GM12878 (cell line): ENCODE data around the gene CSF1R. TPM values are rescaled to one million over a fixed set of nuclear protein-coding genes. Genes with fewer than 3 reads are reported as not detected.

Source experiments
- ATAC-seq: fragments of 200-7000 bp; cut with Tn5 transposase; 3 replicates; pipeline ENCODE4 v1.9.1; 2020; ENCODE audit warnings: mild to moderate bottlenecking, moderate library complexity
- BruUV-seq: library from RNA; stranded (reverse); fragments of 400-500 nt; replicated peaks from 2 replicates; lab custom pipeline; 2021; lab: Mats Ljungman, UMichigan
- CTCF ChIA-PET: fragments of 300-600 bp; sonication (Branson Sonifier 250); formaldehyde crosslinking; extraction: SDS; loops from one replicate; lab custom pipeline; 2021; ENCODE audit warnings: inconsistent platforms; lab: Yijun Ruan, JAX
- POLR2A ChIA-PET: fragments of 350-600 bp; formaldehyde crosslinking; extraction: SDS; loops from one replicate; lab custom pipeline; 2021; ENCODE audit warnings: inconsistent platforms; lab: Charles Lee
- RAD21 ChIA-PET: fragments of 300-600 bp; sonication (Branson Sonifier 250); formaldehyde crosslinking; loops from one replicate; lab custom pipeline; 2023; ENCODE audit warnings: antibody characterized with exemption; ENCODE audit not compliant: unreplicated experiment; lab: Charles Lee
- SMC1A ChIA-PET: fragments of 300-600 bp; sonication (Branson Sonifier 250); formaldehyde crosslinking; loops from one replicate; lab custom pipeline; 2023; ENCODE audit not compliant: unreplicated experiment, uncharacterized antibody; lab: Charles Lee
- DNase-seq: peaks from one replicate; pipeline ENCODE4 v3.0.0-alpha.2; 2011; ENCODE audit warnings: low read depth, low spot score
- FAIRE-seq: peaks from 3 replicates; lab custom pipeline; 2011; peaks lifted over from hg19 to GRCh38; lab: Jason Lieb, UNC
- H2AFZ ChIP-seq: 2 replicates; pipeline ENCODE4 v1.6.0; 2011; ENCODE audit warnings: low read depth, low read length, control low read depth; ENCODE audit not compliant: control insufficient read depth
- H3K27ac ChIP-seq: 2 replicates; pipeline ENCODE4 v1.5.1; 2011; ENCODE audit warnings: control low read depth; ENCODE audit not compliant: control insufficient read depth, insufficient read depth
- H3K27me3 ChIP-seq, 2 experiments: replicated peaks in 1 of 2; 2 replicates each; pipeline versions ENCODE4 v1.6.0 to v1.6.1; 2011; ENCODE audit warnings: low read length in 1 of 2; ENCODE audit not compliant: control insufficient read depth in 2 of 2, insufficient read depth in 2 of 2
- H3K36me3 ChIP-seq, 2 experiments: 2 replicates each; pipeline ENCODE4 v1.5.1; 2011; ENCODE audit warnings: low read length in 1 of 2; ENCODE audit not compliant: control insufficient read depth in 2 of 2, insufficient read depth in 2 of 2
- H3K4me1 ChIP-seq: 2 replicates; pipeline ENCODE4 v1.6.1; 2011; ENCODE audit warnings: mild to moderate bottlenecking, low read length, moderate library complexity, mixed read lengths; ENCODE audit not compliant: control insufficient read depth, insufficient read depth
- H3K4me2 ChIP-seq: 2 replicates; pipeline ENCODE4 v1.6.0; 2011; ENCODE audit warnings: control low read depth; ENCODE audit not compliant: control insufficient read depth, insufficient read depth
- H3K4me3 ChIP-seq: fragments of 200-600 bp; sonication (generic); 2 replicates; pipeline ENCODE4 v1.5.1; 2016
- H3K79me2 ChIP-seq: 2 replicates; pipeline ENCODE4 v1.6.0; 2011; ENCODE audit warnings: low read length; ENCODE audit not compliant: control insufficient read depth, insufficient read depth
- H3K9ac ChIP-seq: 2 replicates; pipeline ENCODE4 v1.8.0; 2011; ENCODE audit warnings: low read length, control low read depth, mixed read lengths; ENCODE audit not compliant: control insufficient read depth, insufficient read depth
- H3K9me3 ChIP-seq: replicated peaks from 3 replicates; pipeline ENCODE4 v1.5.1; 2011; ENCODE audit warnings: mild to moderate bottlenecking, low read length; ENCODE audit not compliant: control insufficient read depth, insufficient read depth
- H4K20me1 ChIP-seq: 2 replicates; pipeline ENCODE4 v1.6.0; 2011; ENCODE audit not compliant: control insufficient read depth, insufficient read depth
- BCL3 ChIP-seq: IDR thresholded peaks from 2 replicates; pipeline ENCODE4 v1.6.1; 2011; ENCODE audit warnings: borderline replicate concordance, low read depth, mild to moderate bottlenecking, moderate library complexity, low read length; ENCODE audit not compliant: insufficient read depth, poor library complexity, severe bottlenecking
- CEBPB ChIP-seq, 2 experiments: fragments of 150-350 bp in 1 of 2; IDR thresholded peaks; 2 replicates each; pipeline ENCODE4 v1.6.1; 2012 to 2014; ENCODE audit warnings: low read depth in 2 of 2, low read length in 2 of 2, borderline replicate concordance in 1 of 2, inconsistent platforms in 1 of 2
- CUX1 ChIP-seq: IDR thresholded peaks from 2 replicates; pipeline ENCODE4 v1.6.1; 2012; ENCODE audit warnings: improper control_type of control experiment, low read depth, low read length; ENCODE audit not compliant: insufficient replicate concordance
- NBN ChIP-seq: fragments of 450-650 bp; IDR thresholded peaks from 2 replicates; pipeline ENCODE4 v1.6.1; 2016
- RAD21 ChIP-seq: IDR thresholded peaks from 2 replicates; pipeline ENCODE4 v1.6.1; 2011; ENCODE audit warnings: mild to moderate bottlenecking, low read depth, low read length, moderate library complexity; ENCODE audit not compliant: insufficient read depth
- RB1 ChIP-seq: fragments of 450-650 bp; formaldehyde crosslinking; IDR thresholded peaks from 2 replicates; pipeline ENCODE4 v1.6.1; 2017; ENCODE audit warnings: mild to moderate bottlenecking, borderline replicate concordance
- SIX5 ChIP-seq: IDR thresholded peaks from 2 replicates; pipeline ENCODE4 v1.6.1; 2011; ENCODE audit warnings: mild to moderate bottlenecking, low read depth, low read length, moderate library complexity; ENCODE audit not compliant: severe bottlenecking
- WRNIP1 ChIP-seq: IDR thresholded peaks from 2 replicates; pipeline ENCODE4 v1.6.1; 2011; ENCODE audit warnings: low read depth, low read length, improper control_type of control experiment, borderline replicate concordance
- ZNF622 ChIP-seq: fragments of 450-650 bp; IDR thresholded peaks from 2 replicates; pipeline ENCODE4 v1.6.1; 2017; ENCODE audit warnings: mild to moderate bottlenecking, inconsistent platforms
- WGBS: methylation state at CpG from one replicate; pipeline ENCODE4 v1.1.6; 2016; ENCODE audit warnings: low lambda C conversion rate; ENCODE audit not compliant: insufficient replicate concordance, insufficient coverage; ENCODE audit errors: missing lambda C conversion rate; 5-methylcytosine and 5-hydroxymethylcytosine counted together
- in situ Hi-C: fragments of 300-500 bp; cut with MboI; formaldehyde crosslinking; loops from 9 replicates; pipeline ENCODE4 v1.14.3; 2018; ENCODE audit warnings: mixed read lengths
- intact Hi-C: fragments of 100-400 bp; cut with micrococcal nuclease; formaldehyde crosslinking; loops from one replicate; pipeline ENCODE4 v1.14.2; 2022; ENCODE audit not compliant: unreplicated experiment
- polyA plus RNA-seq, 11 experiments: library from polyadenylated mRNA; depleted of rRNA in 4 of 11; unstranded in 6 of 11; stranded (reverse) in 5 of 11; fragments of >200 nt; fragmentation: Nextera tagmentation in 4 of 11; fragmentation: Illumina TruSeq in 1 of 11; extraction: Ambion mirVana in 4 of 11; extraction: Trizol in 1 of 11; gene quantifications; 1 replicate in 1 of 11; 2 replicates in 10 of 11; pipeline versions ENCODE4 v1.2.1 to v1.2.3, GENCODE V29; 2011 to 2016; ENCODE audit warnings: inconsistent platforms in 2 of 11, missing spikeins in 2 of 11, low read depth in 1 of 11
- total RNA-seq, 4 experiments: library from RNA; depleted of rRNA in 3 of 4; stranded (reverse); fragments of >200 nt in 3 of 4; fragmentation: Illumina TruSeq in 1 of 4; extraction: Trizol in 1 of 4; gene quantifications; 2 replicates each; pipeline versions ENCODE4 v1.2.1 to v1.2.3, GENCODE V29; 2013 to 2021

Gene CSF1R
- total and polyA plus RNA-seq, 10 of the 15 experiments (the other 5 are each of a cell fraction or from before 2014, with no cell fraction given) = 0.35 to 3.6 (median 1.2) TPM

GRCh38 chr5:150078802-150079689 is 7.3 kb downstream of the CSF1R start:
- Histone ChIP-seq H3K9ac (no peak overlapping the region), H3K27ac (no peak overlapping the region), H3K9me3 (no peaks in the 10 kb centered on the region), H3K4me1 (peaks cover 20% of the 10 kb centered on the region), H3K36me3 (no peaks in the 10 kb centered on the region), H3K4me2 (no peak overlapping the region), H2AFZ (no peak overlapping the region), H3K4me3 (no peak overlapping the region), H4K20me1 (no peaks in the 10 kb centered on the region), H3K27me3 (no peaks in the 10 kb centered on the region), H3K79me2 (no peaks in the 10 kb centered on the region)
- 51% methylated on average over 7 of the region's 7 CpGs for WGBS
- DNase-seq (no peak), FAIRE-seq (no peak), ATAC-seq (no peak)
- ChIA-PET POLR2A (no interaction called here), RAD21 (no interaction called here), CTCF (interaction anchor here (1.2 kb wide), 1 partner anchor 11 kb away, joined by 3 read pairs; no protein-coding TSS in a partner anchor), SMC1A (no interaction called here)
- BruUV-seq = no TSS peak
- in situ Hi-C loops (no loop called here), intact Hi-C loops (no loop called here)
- TF ChIP-seq CEBPB (IDR thresholded peaks at IDR 0.05; ENCODE audit: borderline replicate concordance in 1 of 2, low read depth in 2 of 2, low read length in 2 of 2) (no peak), RB1 (no peak), CUX1 (no peak), WRNIP1 (no peak), NBN (no peak), RAD21 (no peak), BCL3 (no peak), ZNF622 (no peak), SIX5 (no peak)
